HG02870 (cell line): ENCODE results near the gene GSG1.

Experiments
- ATAC-seq: cut with Tn5 transposase; IDR thresholded peaks from one replicate; pipeline ENCODE4 v1.9.1; 2021; ENCODE audit warnings: mild to moderate bottlenecking, moderate library complexity; ENCODE audit not compliant: unreplicated experiment

The GSG1 gene

GRCh38 chr12:13103391-13104033 lies at the start of gene GSG1:
Gene GSG1 (minus strand): TSS chr12:13103667. CDS start chr12:13103512, 155 bp downstream.
- ATAC-seq = no peak

DNA sequence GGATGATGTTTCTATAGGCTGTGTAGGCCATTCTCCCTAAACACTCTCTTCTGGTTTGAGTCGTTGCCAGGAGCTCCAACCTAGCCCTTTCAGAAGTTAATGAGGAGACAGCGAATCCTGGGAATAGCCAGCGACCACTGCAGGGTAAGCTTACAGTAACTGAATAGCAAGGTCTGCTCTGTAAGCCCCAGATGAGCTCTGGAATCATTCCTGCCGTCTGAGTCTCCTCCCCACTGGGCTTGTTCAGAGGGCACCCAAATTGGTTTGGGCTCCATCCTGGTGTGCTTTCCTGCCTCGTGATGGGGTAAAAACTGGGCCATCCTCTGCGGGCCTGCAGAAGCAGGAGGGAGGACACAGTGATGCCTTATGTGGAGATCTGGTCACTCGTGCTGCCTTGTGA lies 49.7 kb upstream of the GSG1 start:
- ATAC-seq = no peak

GRCh38 chr12:13152756-13153155 lies 49.3 kb upstream of the GSG1 start:
- ATAC-seq = no peak

GRCh38 chr12:13152281-13152680 lies 48.8 kb upstream of the GSG1 start:
- ATAC-seq = no peak

DNA sequence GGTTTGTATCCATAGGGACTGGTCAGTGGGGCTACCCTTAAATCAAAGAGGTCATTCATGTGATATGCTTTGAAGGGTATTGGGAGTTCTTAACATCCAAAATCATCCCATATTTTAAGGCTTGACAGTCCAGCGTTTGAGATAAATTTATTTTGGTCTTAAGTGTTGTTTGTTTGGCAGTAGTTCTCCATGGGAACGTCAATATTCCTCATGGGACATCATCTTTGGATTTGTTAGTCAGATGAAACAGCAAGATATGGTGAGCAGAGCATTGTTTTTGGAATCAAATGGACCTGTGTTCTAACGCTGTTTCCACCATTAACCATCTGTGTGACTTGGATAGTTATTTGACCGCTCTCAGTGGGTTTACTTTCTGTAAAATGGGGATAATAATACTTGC lies 45.9 kb upstream of the GSG1 start:
- ATAC-seq = no peak

DNA sequence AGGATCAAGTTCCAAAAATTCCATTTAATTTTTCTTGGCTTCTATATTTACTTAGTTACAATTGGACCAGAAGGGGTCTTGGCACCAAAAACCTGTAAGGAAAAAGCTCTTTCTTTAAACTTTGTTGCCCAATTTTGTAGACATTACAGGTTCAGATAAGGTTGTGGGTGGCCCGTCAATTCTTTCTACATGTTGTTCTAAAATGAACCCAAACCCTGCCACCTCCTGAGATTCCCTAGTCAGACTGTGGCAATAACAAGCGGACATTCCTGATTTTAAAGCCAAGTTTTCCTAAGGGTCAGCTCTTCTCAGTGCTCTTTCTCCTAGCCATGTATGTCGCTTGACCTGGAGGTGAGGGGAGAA lies 45.0 kb upstream of the GSG1 start:
- ATAC-seq = no peak

DNA sequence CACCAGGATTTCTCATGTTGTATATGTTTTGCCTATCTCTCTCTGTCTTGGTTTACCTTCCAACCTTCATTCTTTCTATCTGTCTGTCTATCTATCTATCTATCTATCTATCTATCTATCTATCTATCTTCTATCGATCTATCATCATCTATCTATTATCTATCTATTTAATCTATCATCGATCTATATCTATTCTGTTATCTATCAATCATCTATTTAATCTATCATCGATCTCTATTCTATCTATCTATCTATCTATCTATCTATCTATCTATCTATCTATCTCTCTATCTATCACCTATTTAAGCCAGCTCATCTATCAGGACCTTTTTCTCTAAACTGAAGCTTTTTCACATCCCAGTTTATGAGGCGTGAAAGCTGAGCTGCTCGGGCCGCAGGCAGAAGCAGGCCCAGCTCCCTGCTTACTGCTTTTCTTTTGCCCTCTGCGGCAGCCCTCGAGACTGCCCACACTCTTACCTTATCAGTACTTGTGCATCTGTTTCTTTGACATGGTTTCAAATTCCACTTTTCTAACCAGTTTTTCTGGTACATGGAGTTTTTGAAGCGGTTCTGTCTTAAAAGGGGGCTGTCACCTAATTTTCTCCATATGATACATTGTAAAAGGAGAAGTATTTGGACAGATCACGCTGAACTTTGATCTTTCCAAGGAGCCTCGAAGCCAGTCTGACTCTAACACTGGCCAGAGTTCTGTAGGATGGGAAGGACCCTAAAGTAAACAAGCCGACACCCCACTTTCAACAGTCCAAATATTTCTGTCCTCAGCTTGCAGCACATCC lies 44.4 kb upstream of the GSG1 start:
- no peak for ATAC-seq

- no peak for ATAC-seq
Observed at GRCh38 chr12:13146336-13146938, 43.0 kb upstream of the GSG1 start.

- ATAC-seq = no peak
Observed at GRCh38 chr12:13144266-13144828, 40.9 kb upstream of the GSG1 start.

DNA sequence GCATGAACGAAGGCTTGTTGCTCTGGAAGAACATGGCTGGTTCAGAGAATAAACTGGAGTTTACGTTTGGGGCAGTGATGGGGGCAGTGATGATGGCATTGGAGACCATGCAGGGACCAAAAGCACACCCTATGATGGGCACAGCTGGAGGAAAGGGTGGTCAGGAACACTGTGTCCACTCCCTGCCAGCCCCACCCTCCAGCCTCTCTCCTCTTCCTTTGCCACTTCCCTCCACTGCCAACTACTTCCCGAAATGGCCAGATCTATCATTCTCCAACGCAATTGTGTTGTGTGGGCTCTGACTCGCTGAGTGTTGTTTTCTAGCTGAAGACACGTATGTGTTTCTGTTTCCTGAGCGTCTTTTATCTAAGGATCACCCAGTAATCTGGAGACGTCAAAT lies 39.3 kb upstream of the GSG1 start:
- no peak for ATAC-seq

- ATAC-seq = no peak
Observed at GRCh38 chr12:13141686-13142085, 38.2 kb upstream of the GSG1 start.

- ATAC-seq = no peak
Observed at GRCh38 chr12:13135371-13136178, 32.1 kb upstream of the GSG1 start.

DNA sequence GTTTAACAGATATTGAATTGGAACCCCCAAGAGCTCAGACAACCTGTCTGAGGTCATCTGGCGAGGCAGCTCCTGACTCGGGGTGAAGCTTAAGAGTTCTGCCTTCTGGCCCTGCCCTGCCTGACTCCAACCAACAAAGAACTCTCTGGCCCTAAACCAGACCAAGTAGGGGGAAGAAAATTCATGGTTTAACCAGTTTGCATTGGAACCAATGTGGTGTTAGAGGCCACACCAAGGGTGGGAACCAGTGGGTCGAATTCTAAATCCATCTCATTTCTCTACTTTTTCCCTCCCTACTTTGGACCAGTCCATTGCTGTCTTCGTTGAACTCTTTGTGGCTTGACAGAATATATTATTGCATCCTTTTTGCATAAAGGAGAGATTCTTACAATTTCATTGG lies 30.4 kb upstream of the GSG1 start:
- ATAC-seq = no peak

DNA sequence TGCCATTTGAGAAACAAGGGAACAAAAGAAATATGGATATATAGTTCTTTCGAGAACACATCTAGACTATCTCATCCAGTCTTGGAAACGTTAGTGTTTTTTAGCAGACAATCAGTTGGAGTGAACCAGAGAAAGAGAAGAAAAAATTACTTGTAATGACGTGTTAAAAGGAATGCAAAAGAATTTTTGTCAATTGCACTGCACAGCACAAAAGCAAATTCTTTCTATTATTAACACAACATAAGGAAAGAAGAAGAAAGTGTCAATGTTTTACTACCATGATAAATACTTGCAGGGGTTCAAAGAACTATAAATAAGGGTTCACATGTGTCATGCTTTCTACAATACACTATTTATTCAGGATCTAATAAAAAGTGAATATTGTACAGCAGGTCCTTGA lies 27.5 kb upstream of the GSG1 start:
- ATAC-seq = no peak

- ATAC-seq = no peak
Observed at GRCh38 chr12:13128291-13128965, 25.0 kb upstream of the GSG1 start.

GRCh38 chr12:13127444-13127843 lies 24.0 kb upstream of the GSG1 start:
- no peak for ATAC-seq

DNA sequence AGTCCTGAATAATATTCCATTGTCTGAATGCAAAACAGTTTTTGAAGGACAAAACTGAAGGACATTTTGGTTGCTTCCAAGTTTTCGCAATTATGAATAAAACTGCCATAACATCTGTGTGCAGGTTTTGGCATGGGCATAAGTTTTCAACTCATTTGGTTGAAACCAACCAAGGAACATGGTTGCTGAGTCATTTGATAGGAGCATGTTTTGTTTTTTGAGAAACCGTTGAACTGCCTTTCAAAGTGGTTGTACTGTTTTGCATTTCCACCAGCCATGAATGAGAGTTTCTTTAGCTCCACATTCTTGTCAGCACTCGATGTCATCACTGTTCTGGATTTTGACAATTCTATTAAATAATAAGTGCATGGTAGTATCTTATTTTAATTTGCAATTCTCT lies 23.0 kb upstream of the GSG1 start:
- no peak for ATAC-seq

- no peak for ATAC-seq
Observed at GRCh38 chr12:13125996-13126395, 22.5 kb upstream of the GSG1 start.

GRCh38 chr12:13124656-13125505 lies 21.4 kb upstream of the GSG1 start:
- no peak for ATAC-seq

DNA sequence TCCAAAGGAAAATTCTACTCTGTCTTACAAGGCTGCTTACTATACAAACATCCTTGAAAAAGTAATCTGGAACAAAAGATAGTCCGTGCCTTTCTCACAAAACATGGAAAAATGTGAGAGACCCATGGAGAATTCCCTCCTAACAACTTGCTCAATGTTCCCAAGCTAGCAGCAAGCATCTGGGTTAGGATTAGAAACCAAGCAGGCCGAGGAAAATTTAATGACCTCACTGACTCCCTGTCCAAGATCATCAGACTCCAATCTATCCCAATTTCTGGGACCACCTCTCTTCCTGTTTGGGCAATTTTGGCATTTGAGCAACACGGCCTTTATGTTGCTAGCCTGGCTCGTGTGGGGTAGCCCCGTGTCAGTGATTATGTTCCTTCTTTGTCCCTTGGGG lies 18.1 kb upstream of the GSG1 start:
- ATAC-seq = no peak
